ENCODE data around the gene MYBPC3.

Gene MYBPC3

DNA sequence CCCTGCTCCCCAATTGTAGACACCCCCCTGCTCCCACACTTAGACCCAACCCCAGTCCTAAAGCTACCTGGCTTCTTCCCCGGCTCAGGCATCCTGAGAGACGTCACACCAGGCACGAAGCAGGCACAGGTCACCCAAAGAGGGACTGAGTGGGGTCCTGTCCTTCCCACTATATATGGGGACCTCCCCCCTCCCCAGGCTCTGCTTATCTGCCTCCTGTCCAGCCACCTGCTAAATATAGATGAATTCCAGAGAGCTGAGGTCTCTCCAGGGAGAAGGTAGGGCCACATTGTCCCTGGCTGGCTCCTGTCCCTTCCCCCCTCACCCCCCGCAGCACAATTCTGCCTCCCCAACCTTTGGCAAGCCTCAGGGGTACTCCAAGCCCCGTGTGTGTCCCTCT is at the start of gene MYBPC3:
Gene MYBPC3, minus strand, starts transcription at position 147 of the 400 bp plus-strand sequence. Its CDS starts 55 bp downstream, at position 92.
- Histone ChIP-seq H3K36me3 (ENCODE audit: insufficient read depth, low read length) (no peaks in the 10 kb centered on the region), H3K9ac (ENCODE audit: low read depth, low read length, poor library complexity, severe bottlenecking) (no peak within 1 kb of the TSS), H3K79me2 (ENCODE audit: insufficient read depth, low read length) (no peaks in the 10 kb centered on the region), H3K4me3 (ENCODE audit: low read length, poor library complexity, severe bottlenecking) (no peak within 1 kb of the TSS), H3K9me3 (ENCODE audit: insufficient read depth, low read depth, low read length) (no peaks in the 10 kb centered on the region), H3K4me1 (ENCODE audit: insufficient read depth, low read length, poor library complexity, severe bottlenecking) (no peaks in the 10 kb centered on the region), H3K27me3 (ENCODE audit: insufficient read depth, low read length, poor library complexity, severe bottlenecking) (no peaks in the 10 kb centered on the region), H4K20me1 (ENCODE audit: insufficient read depth, low read length, poor library complexity, severe bottlenecking) (no peaks in the 10 kb centered on the region), H3K9me2 (replicated peaks; ENCODE audit: low read depth, low read length) (no peaks in the 10 kb centered on the region), H3F3A (ENCODE audit: low read depth) (no peaks in the 10 kb centered on the region), H3K4me2 (ENCODE audit: low read depth, low read length, poor library complexity, severe bottlenecking) (no peak within 1 kb of the TSS), H2AFZ (ENCODE audit: low read length) (no peak within 1 kb of the TSS)
- TF ChIP-seq, protein P1, sequence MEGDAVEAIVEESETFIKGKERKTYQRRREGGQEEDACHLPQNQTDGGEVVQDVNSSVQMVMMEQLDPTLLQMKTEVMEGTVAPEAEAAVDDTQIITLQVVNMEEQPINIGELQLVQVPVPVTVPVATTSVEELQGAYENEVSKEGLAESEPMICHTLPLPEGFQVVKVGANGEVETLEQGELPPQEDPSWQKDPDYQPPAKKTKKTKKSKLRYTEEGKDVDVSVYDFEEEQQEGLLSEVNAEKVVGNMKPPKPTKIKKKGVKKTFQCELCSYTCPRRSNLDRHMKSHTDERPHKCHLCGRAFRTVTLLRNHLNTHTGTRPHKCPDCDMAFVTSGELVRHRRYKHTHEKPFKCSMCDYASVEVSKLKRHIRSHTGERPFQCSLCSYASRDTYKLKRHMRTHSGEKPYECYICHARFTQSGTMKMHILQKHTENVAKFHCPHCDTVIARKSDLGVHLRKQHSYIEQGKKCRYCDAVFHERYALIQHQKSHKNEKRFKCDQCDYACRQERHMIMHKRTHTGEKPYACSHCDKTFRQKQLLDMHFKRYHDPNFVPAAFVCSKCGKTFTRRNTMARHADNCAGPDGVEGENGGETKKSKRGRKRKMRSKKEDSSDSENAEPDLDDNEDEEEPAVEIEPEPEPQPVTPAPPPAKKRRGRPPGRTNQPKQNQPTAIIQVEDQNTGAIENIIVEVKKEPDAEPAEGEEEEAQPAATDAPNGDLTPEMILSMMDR (conservative IDR thresholded peaks at IDR 0.05; ENCODE audit: low read length): no peak
- no peak for TF ChIP-seq EZH2phosphoT487 (IDR thresholded peaks at IDR 0.05; ENCODE audit: borderline replicate concordance)

GRCh38 chr11:47400768-47401279 is 48.3 kb upstream of the MYBPC3 start:
- peak overlapping the region; percentile 74 for H3K4me3 ChIP-seq (ENCODE audit: low read length, poor library complexity, severe bottlenecking)
- no peaks in the 10 kb centered on the region for H3K27me3 ChIP-seq (ENCODE audit: insufficient read depth, low read length, poor library complexity, severe bottlenecking)
- H3K9me2 ChIP-seq (replicated peaks; ENCODE audit: low read depth, low read length): no peaks in the 10 kb centered on the region
- H3K4me1 ChIP-seq (ENCODE audit: insufficient read depth, low read length, poor library complexity, severe bottlenecking): peaks cover 61% of the 10 kb centered on the region
- peak overlapping the region; percentile 82 for H3K9ac ChIP-seq (ENCODE audit: low read depth, low read length, poor library complexity, severe bottlenecking)
- no peaks in the 10 kb centered on the region for H3K9me3 ChIP-seq (ENCODE audit: insufficient read depth, low read depth, low read length)
- no peaks in the 10 kb centered on the region for H3K79me2 ChIP-seq (ENCODE audit: insufficient read depth, low read length)
- no peaks in the 10 kb centered on the region for H3K36me3 ChIP-seq (ENCODE audit: insufficient read depth, low read length)
- TF ChIP-seq, protein P1 (conservative IDR thresholded peaks at IDR 0.05; ENCODE audit: low read length): no peak
- TF ChIP-seq EZH2phosphoT487 (IDR thresholded peaks at IDR 0.05; ENCODE audit: borderline replicate concordance): no peak
- peak overlapping the region; percentile 66 for H2AFZ ChIP-seq (ENCODE audit: low read length)
- no peaks in the 10 kb centered on the region for H4K20me1 ChIP-seq (ENCODE audit: insufficient read depth, low read length, poor library complexity, severe bottlenecking)
- H3K4me2 ChIP-seq (ENCODE audit: low read depth, low read length, poor library complexity, severe bottlenecking): peak overlapping the region; percentile 89
- peaks cover 5% of the 10 kb centered on the region for H3F3A ChIP-seq (ENCODE audit: low read depth)

- Histone ChIP-seq H3K9me2 (replicated peaks; ENCODE audit: low read depth, low read length) (no peaks in the 10 kb centered on the region), H3K27me3 (ENCODE audit: insufficient read depth, low read length, poor library complexity, severe bottlenecking) (no peaks in the 10 kb centered on the region), H3K9me3 (ENCODE audit: insufficient read depth, low read depth, low read length) (no peaks in the 10 kb centered on the region), H3K79me2 (ENCODE audit: insufficient read depth, low read length) (no peaks in the 10 kb centered on the region), H3K4me3 (ENCODE audit: low read length, poor library complexity, severe bottlenecking) (peak overlapping the region; percentile 74), H2AFZ (ENCODE audit: low read length) (peak overlapping the region; percentile 66), H3F3A (ENCODE audit: low read depth) (peaks cover 5% of the 10 kb centered on the region), H3K4me2 (ENCODE audit: low read depth, low read length, poor library complexity, severe bottlenecking) (peak overlapping the region; percentile 89), H3K4me1 (ENCODE audit: insufficient read depth, low read length, poor library complexity, severe bottlenecking) (peaks cover 68% of the 10 kb centered on the region), H3K9ac (ENCODE audit: low read depth, low read length, poor library complexity, severe bottlenecking) (peak overlapping the region; percentile 82), H3K36me3 (ENCODE audit: insufficient read depth, low read length) (no peaks in the 10 kb centered on the region), H4K20me1 (ENCODE audit: insufficient read depth, low read length, poor library complexity, severe bottlenecking) (no peaks in the 10 kb centered on the region)
- TF ChIP-seq, protein P1 (conservative IDR thresholded peaks at IDR 0.05; ENCODE audit: low read length): no peak
- no peak for TF ChIP-seq EZH2phosphoT487 (IDR thresholded peaks at IDR 0.05; ENCODE audit: borderline replicate concordance)
These were observed 47.6 kb upstream of the MYBPC3 start for GRCh38 chr11:47399860-47400767.

All from Loucy (cell line).